Liver (tissue), 3 donors: ENCODE measurements around the gene SCP2.

Experiments used
- ATF3 ChIP-seq: IDR thresholded peaks from 2 replicates; pipeline ENCODE4 v1.6.1; 2016; ENCODE audit warnings: antibody characterized with exemption
- EGR1 ChIP-seq, 2 donors: IDR thresholded peaks; 2 replicates each; pipeline ENCODE4 v1.6.1; 2016 to 2018; ENCODE audit warnings: antibody characterized with exemption in 2 of 2, low read depth in 2 of 2
- FOXA1 ChIP-seq: IDR thresholded peaks from 2 replicates; pipeline ENCODE4 v1.6.1; 2016; ENCODE audit warnings: antibody characterized with exemption
- GABPA ChIP-seq, 2 donors: IDR thresholded peaks in 1 of 2; conservative IDR thresholded peaks in 1 of 2; 2 replicates each; pipeline ENCODE4 v1.6.1; 2016; ENCODE audit warnings: antibody characterized with exemption in 2 of 2, mild to moderate bottlenecking in 1 of 2, moderate library complexity in 1 of 2
- HNF4G ChIP-seq: IDR thresholded peaks from 2 replicates; pipeline ENCODE4 v1.6.1; 2016; ENCODE audit warnings: antibody characterized with exemption
- JUND ChIP-seq, 2 donors: IDR thresholded peaks; 2 replicates each; pipeline ENCODE4 v1.6.1; 2016; ENCODE audit warnings: antibody characterized with exemption in 2 of 2
- MAX ChIP-seq: IDR thresholded peaks from 2 replicates; pipeline ENCODE4 v1.6.1; 2016; ENCODE audit warnings: antibody characterized with exemption
- RAD21 ChIP-seq, 2 donors: IDR thresholded peaks; 2 replicates each; pipeline ENCODE4 v1.6.1; 2016; ENCODE audit warnings: antibody characterized with exemption in 2 of 2, mild to moderate bottlenecking in 2 of 2
- RXRA ChIP-seq, 2 donors: IDR thresholded peaks; 2 replicates each; pipeline ENCODE4 v1.6.1; 2017 to 2018; ENCODE audit warnings: antibody characterized with exemption in 2 of 2, mild to moderate bottlenecking in 1 of 2
- TAF1 ChIP-seq: conservative IDR thresholded peaks from 2 replicates; pipeline ENCODE4 v1.6.1; 2016; ENCODE audit warnings: antibody characterized with exemption, mild to moderate bottlenecking
- YY1 ChIP-seq: IDR thresholded peaks from 2 replicates; pipeline ENCODE4 v1.6.1; 2016; ENCODE audit warnings: antibody characterized with exemption, mild to moderate bottlenecking
- ZBTB33 ChIP-seq: IDR thresholded peaks from 2 replicates; pipeline ENCODE4 v1.6.1; 2016; ENCODE audit warnings: antibody characterized with exemption
- TF ChIP-seq, protein P1 (sequence below): fragments of 150-350 bp; IDR thresholded peaks from 2 replicates; pipeline ENCODE4 v1.5.1; 2017; ENCODE audit warnings: improper control_type of control experiment, low read depth, low read length; ENCODE audit not compliant: missing input control
- TF ChIP-seq, protein P2 (sequence below): IDR thresholded peaks from 2 replicates; pipeline ENCODE4 v1.6.1; 2016; ENCODE audit warnings: antibody characterized with exemption, mild to moderate bottlenecking
- donor health status: healthy.
- donor health status: healthy.

DNA sequence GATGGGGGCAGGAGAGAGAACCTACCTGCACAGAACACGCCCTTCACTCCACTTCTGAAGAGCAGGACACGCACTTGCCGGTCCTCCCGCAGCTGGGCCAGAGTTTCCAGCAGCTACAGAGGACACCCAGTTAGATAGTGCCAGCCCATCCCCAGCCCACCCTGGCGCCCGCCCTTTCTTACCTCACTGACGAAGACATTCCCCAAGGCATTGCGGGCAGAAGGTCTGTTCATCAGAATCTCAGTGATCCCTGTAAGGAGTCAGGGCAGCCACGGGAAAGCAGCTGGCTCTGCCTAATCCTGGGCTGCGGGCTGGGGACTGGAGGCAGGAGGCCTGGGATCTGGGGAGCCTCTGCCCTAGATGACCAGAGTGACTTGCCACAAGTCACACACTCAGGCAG is 15.5 kb upstream of the SCP2 start:
- TF ChIP-seq RAD21 (IDR thresholded peaks at IDR 0.05) (no peak), MAX (no peak), YY1 (no peak), GABPA (IDR thresholded peaks at IDR 0.05 in 1 of 2, conservative IDR thresholded peaks at IDR 0.05 in 1 of 2) (no peak), JUND (IDR thresholded peaks at IDR 0.05) (no peak), HNF4G (no peak), ATF3 (no peak), RXRA (IDR thresholded peaks at IDR 0.05) (no peak), ZBTB33 (no peak), TAF1 (no peak), EGR1 (IDR thresholded peaks at IDR 0.05; ENCODE audit: low read depth in 2 of 2) (no peak), FOXA1 (no peak)
- TF ChIP-seq, protein P1, sequence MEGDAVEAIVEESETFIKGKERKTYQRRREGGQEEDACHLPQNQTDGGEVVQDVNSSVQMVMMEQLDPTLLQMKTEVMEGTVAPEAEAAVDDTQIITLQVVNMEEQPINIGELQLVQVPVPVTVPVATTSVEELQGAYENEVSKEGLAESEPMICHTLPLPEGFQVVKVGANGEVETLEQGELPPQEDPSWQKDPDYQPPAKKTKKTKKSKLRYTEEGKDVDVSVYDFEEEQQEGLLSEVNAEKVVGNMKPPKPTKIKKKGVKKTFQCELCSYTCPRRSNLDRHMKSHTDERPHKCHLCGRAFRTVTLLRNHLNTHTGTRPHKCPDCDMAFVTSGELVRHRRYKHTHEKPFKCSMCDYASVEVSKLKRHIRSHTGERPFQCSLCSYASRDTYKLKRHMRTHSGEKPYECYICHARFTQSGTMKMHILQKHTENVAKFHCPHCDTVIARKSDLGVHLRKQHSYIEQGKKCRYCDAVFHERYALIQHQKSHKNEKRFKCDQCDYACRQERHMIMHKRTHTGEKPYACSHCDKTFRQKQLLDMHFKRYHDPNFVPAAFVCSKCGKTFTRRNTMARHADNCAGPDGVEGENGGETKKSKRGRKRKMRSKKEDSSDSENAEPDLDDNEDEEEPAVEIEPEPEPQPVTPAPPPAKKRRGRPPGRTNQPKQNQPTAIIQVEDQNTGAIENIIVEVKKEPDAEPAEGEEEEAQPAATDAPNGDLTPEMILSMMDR: no peak
- TF ChIP-seq, protein P2, sequence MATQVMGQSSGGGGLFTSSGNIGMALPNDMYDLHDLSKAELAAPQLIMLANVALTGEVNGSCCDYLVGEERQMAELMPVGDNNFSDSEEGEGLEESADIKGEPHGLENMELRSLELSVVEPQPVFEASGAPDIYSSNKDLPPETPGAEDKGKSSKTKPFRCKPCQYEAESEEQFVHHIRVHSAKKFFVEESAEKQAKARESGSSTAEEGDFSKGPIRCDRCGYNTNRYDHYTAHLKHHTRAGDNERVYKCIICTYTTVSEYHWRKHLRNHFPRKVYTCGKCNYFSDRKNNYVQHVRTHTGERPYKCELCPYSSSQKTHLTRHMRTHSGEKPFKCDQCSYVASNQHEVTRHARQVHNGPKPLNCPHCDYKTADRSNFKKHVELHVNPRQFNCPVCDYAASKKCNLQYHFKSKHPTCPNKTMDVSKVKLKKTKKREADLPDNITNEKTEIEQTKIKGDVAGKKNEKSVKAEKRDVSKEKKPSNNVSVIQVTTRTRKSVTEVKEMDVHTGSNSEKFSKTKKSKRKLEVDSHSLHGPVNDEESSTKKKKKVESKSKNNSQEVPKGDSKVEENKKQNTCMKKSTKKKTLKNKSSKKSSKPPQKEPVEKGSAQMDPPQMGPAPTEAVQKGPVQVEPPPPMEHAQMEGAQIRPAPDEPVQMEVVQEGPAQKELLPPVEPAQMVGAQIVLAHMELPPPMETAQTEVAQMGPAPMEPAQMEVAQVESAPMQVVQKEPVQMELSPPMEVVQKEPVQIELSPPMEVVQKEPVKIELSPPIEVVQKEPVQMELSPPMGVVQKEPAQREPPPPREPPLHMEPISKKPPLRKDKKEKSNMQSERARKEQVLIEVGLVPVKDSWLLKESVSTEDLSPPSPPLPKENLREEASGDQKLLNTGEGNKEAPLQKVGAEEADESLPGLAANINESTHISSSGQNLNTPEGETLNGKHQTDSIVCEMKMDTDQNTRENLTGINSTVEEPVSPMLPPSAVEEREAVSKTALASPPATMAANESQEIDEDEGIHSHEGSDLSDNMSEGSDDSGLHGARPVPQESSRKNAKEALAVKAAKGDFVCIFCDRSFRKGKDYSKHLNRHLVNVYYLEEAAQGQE: no peak
